Measurements from ENCODE around the gene KCNIP1. TPM values are rescaled to one million over a fixed set of nuclear protein-coding genes. Genes with fewer than 3 reads are reported as not detected.

Gene KCNIP1
- total RNA-seq, 1 experiment from 2014 or later, result not detected

GRCh38 chr5:170499621-170500020, 4.2 kb upstream of the KCNIP1 start:
- no peaks in the 10 kb centered on the region for H4K20me1 ChIP-seq (ENCODE audit: insufficient read depth)
- H3K79me2 ChIP-seq (ENCODE audit: insufficient read depth, low read length), result no peaks in the 10 kb centered on the region
- no TSS peak for BruUV-seq (replicated peaks)
- peaks cover 38% of the 10 kb centered on the region; the same call in 1 of the 2 replicates for H3K27me3 ChIP-seq (ENCODE audit: insufficient read depth, low read length)
- H3K4me1 ChIP-seq (ENCODE audit: control insufficient read depth in 1 of 2, insufficient read depth in 2 of 2, low read length in 2 of 2), result peaks cover 0 to 3% of the 10 kb centered on the region in 2 experiments; a peak in 1 of 4 replicates
- H3K36me3 ChIP-seq (ENCODE audit: control insufficient read depth in 1 of 2, insufficient read depth in 2 of 2, low read length in 2 of 2), result no peaks in the 10 kb centered on the region
- H3K9ac ChIP-seq (ENCODE audit: low read length), result no peak overlapping the region
- no peak for ATAC-seq
- intact Hi-C loops (cut with micrococcal nuclease), result no loop called here
- DNase-seq (ENCODE audit: low read depth, low spot score), result no peak
- POLR2A ChIA-PET, result no interaction called here
- no peaks in the 10 kb centered on the region for H3K9me3 ChIP-seq (ENCODE audit: control insufficient read depth in 1 of 2, insufficient read depth in 1 of 2, low read depth in 1 of 2, low read length in 2 of 2)
- H2AFZ ChIP-seq (ENCODE audit: low read depth, low read length, poor library complexity, severe bottlenecking), result no peak overlapping the region
- no peak overlapping the region for H3K27ac ChIP-seq (ENCODE audit: low read depth, low read length)
- RAD21 ChIA-PET (ENCODE audit: low non-redundant PET in 1 of 2, low total read pairs in 2 of 2, uncharacterized antibody in 2 of 2, unreplicated experiment in 2 of 2), result no interaction called here
- TF ChIP-seq EZH2 (IDR thresholded peaks at IDR 0.05) (no peak), ZNF274 (IDR thresholded peaks at IDR 0.05; ENCODE audit: low read depth, low read length) (no peak), TCF7L2 (IDR thresholded peaks at IDR 0.05; ENCODE audit: borderline replicate concordance, extremely low read depth, insufficient read depth, insufficient read length) (no peak), POLR2A (IDR thresholded peaks at IDR 0.05; ENCODE audit: borderline replicate concordance, extremely low read depth, insufficient read depth, insufficient read length) (no peak), YY1 (IDR thresholded peaks at IDR 0.05; ENCODE audit: extremely low read depth, insufficient replicate concordance, low read depth, low read length) (no peak)
- no peak overlapping the region for H3K4me3 ChIP-seq (replicated peaks in 1 of 2; ENCODE audit: low read depth in 1 of 2, low read length in 2 of 2)
- H3K9me2 ChIP-seq (ENCODE audit: insufficient read depth), result no peaks in the 10 kb centered on the region
- CTCF ChIA-PET, result no interaction called here
- no peak overlapping the region for H3K4me2 ChIP-seq (ENCODE audit: low read length)

- BruUV-seq (replicated peaks), result no TSS peak
- CTCF ChIA-PET, result no interaction called here
- Histone ChIP-seq H3K4me2 (ENCODE audit: low read length) (no peak overlapping the region), H4K20me1 (ENCODE audit: insufficient read depth) (no peaks in the 10 kb centered on the region), H3K79me2 (ENCODE audit: insufficient read depth, low read length) (no peaks in the 10 kb centered on the region), H3K9ac (ENCODE audit: low read length) (no peak overlapping the region), H3K4me1 (ENCODE audit: control insufficient read depth in 1 of 2, insufficient read depth in 2 of 2, low read length in 2 of 2) (peaks cover 0 to 3% of the 10 kb centered on the region in 2 experiments; a peak in 1 of 4 replicates), H3K9me2 (ENCODE audit: insufficient read depth) (no peaks in the 10 kb centered on the region), H2AFZ (ENCODE audit: low read depth, low read length, poor library complexity, severe bottlenecking) (no peak overlapping the region), H3K36me3 (ENCODE audit: control insufficient read depth in 1 of 2, insufficient read depth in 2 of 2, low read length in 2 of 2) (no peaks in the 10 kb centered on the region), H3K27ac (ENCODE audit: low read depth, low read length) (no peak overlapping the region), H3K27me3 (ENCODE audit: insufficient read depth, low read length) (peaks cover 21% of the 10 kb centered on the region; the same call in 1 of the 2 replicates), H3K9me3 (ENCODE audit: control insufficient read depth in 1 of 2, insufficient read depth in 1 of 2, low read depth in 1 of 2, low read length in 2 of 2) (no peaks in the 10 kb centered on the region), H3K4me3 (replicated peaks in 1 of 2; ENCODE audit: low read depth in 1 of 2, low read length in 2 of 2) (no peak overlapping the region)
- RAD21 ChIA-PET (ENCODE audit: low non-redundant PET in 1 of 2, low total read pairs in 2 of 2, uncharacterized antibody in 2 of 2, unreplicated experiment in 2 of 2), result no interaction called here
- ATAC-seq, result no peak
- POLR2A ChIA-PET, result no interaction called here
- intact Hi-C loops (cut with micrococcal nuclease), result no loop called here
- TF ChIP-seq CEBPB (IDR thresholded peaks at IDR 0.05; ENCODE audit: low read depth), result no peak
- no peak for TF ChIP-seq MAX (IDR thresholded peaks at IDR 0.05)
- TF ChIP-seq ZFX (IDR thresholded peaks at IDR 0.05), result no peak
- TF ChIP-seq EZH2phosphoT487 (IDR thresholded peaks at IDR 0.05; ENCODE audit: borderline replicate concordance), result no peak
- no peak for TF ChIP-seq YY1 (IDR thresholded peaks at IDR 0.05; ENCODE audit: extremely low read depth, insufficient replicate concordance, low read depth, low read length)
- TF ChIP-seq ZNF274 (IDR thresholded peaks at IDR 0.05; ENCODE audit: low read depth, low read length), result no peak
- no peak for DNase-seq (ENCODE audit: low read depth, low spot score)
These were observed 2.5 kb upstream of the KCNIP1 start for GRCh38 chr5:170501361-170501760.
